Measurements from ENCODE around the gene COMMD9.

The COMMD9 gene

DNA sequence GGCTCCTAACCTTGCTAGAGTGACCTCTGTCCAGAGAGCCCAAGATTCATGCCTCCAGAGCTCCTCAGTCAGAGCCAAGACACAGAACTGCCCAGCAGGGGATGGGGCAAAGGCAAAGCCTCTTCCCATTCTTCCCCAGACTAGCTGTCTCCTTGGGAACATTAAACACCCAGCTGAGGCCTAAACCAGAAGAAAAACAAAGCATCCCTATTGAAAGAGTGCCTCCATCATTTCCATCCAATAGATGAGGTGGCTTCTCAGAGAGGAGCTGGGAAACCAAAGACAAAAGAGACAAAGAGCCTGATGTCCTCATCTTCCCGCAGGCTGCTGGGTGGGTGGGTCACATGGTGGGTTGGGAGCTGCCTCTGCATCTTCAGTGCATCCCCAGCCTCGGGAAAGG is 37.4 kb downstream of the COMMD9 start:
- no peak for DNase-seq

DNA sequence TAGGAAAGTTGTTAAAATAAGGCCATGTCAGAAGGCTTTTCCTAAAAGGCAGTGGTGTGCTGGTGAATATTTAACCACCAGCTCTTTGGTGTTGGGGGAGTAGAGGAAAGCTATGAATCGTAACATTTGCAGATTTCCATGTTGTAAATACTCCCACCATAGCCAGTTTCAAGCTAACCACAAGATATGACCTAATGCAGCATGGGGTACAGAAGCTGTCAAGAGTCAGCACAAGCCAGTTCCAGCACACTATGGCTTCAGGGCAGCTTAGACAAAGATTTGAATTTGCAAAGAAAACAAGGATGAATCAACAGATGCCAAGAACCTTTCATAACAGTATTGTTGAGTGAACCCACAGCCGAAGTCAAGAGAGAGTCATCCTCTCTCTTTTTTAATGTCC is 40.0 kb downstream of the COMMD9 start:
- DNase-seq: no peak

GRCh38 chr11:36248436-36248835 is 40.8 kb downstream of the COMMD9 start:
- no peak for DNase-seq

DNA sequence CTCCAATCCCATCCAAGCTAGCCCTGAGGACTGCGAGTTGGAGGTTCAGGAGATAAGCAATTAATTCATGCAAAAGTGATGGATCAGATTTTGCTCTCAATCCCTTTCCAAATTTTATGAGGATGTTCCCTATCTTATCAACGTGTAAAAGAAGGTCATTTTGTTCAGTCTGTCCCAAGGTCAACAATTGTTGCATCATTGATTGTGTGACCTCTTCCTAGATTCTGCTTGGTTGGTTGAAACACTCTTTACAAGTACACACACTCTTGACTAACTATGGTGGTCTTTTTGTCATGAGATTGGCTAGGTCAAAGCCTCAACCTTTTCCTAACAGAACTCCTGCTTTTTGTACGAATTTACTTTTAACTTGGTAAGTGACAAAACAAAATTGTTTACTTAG is 41.7 kb downstream of the COMMD9 start:
- no peak for DNase-seq

DNA sequence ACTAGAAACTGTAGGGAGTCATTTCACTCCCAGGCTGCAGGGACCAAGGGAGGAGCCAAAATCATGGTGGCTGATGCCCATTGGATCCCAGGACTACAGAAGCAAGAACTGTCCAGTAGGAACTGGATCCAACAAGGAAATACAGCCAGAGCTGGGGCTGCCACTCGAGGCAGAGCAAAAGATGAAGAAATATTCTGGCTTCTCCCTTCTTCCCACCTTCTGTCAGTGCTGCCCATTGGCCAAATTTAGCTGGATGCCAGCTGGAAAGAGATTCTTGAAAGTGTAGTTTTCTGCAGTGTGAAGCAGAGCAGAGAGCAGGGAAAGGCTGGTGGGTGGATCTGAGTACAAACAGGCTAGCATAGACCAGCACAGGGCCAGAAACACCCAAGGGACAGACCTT is 45.6 kb downstream of the COMMD9 start:
- DNase-seq: no peak

DNA sequence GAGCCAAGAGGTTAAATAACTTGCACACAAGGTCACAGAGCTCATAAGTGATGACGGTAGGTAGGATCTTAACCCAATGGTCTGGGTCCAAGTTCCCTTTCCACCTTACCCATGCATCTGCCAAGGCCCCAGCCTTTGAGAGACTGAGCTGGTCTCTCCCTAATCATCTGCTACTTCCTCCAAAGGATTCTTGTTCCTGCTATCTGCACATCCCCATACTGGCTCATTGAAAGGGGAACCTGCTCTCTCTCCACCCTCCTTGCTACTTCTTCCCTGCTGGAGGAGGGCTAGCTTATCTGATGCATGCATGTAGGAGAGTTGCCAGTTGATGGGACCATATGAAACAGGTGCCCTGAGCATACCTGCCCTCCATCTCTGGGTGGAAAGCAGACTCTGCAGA is 47.7 kb downstream of the COMMD9 start:
- DNase-seq: no peak

DNA sequence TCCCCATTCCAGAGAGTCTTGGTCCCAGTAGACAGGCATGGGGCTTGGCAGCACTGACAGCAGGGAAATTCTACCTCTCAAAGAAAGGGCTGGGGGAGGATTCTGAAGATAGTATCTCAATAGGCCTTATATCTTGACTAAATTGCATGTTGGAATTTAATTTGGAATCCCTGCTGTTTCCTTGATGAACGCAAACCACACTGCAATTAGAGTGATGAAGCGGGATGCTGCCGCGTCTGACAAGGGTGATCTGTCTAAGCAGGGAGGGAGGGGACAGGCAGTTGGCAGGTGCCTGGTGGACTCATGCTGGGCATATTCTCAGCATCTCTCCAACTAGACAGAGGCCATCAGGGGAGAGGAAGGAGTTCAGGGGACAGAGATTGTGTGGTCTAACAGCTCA is 48.4 kb downstream of the COMMD9 start:
- DNase-seq: no peak

- no peak for DNase-seq
Measured at GRCh38 chr11:36240173-36240572, 49.1 kb downstream of the COMMD9 start.

DNA sequence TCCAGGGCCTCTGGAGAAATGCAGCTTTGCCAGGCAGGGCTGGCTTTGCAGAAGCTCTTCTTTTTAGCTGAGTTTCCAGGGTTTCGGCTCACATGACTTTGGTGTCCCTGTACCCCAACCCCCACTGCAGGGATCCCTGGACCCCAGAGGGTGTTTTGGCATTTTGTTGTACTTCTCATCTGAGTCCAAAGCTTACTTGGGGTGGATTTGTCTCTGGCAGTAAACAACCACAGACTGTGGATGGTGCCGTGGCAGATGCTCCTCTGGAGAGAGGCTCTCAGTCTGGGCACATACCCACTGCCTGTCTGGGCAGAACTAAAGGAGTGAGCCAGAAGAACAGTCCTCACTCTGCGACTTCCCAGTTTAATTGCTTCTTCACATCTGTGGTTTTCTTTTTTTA is 49.6 kb downstream of the COMMD9 start:
- DNase-seq: no peak

DNA sequence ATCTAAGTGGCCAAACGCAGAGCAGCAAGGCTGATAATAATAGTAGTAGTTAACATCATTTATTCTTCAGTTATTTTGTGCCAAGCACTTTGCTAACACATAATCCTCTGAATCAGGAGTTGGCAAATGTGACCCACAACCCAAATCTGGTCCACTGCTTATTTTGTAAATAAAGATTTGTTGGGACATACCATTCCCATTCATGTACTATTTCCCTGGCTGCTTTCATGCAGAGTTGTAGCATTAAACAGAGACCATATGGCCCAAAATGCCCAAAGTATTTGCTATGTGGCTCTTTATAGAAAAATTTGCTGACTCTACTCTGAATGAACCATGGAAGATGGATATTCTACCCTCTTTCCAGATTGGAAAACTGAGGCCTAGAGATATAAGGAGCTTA is 50.3 kb downstream of the COMMD9 start:
- no peak for DNase-seq

- no peak for DNase-seq
Measured at GRCh38 chr11:36238036-36238631, 51.1 kb downstream of the COMMD9 start.

GRCh38 chr11:36237391-36237790 is 51.8 kb downstream of the COMMD9 start:
- no peak for DNase-seq

- no peak for DNase-seq
Measured at GRCh38 chr11:36235750-36236149, 53.5 kb downstream of the COMMD9 start.

- no peak for DNase-seq
Measured at GRCh38 chr11:36234825-36235224, 54.4 kb downstream of the COMMD9 start.

GRCh38 chr11:36233204-36233603 is 56.0 kb downstream of the COMMD9 start:
- DNase-seq: no peak

DNA sequence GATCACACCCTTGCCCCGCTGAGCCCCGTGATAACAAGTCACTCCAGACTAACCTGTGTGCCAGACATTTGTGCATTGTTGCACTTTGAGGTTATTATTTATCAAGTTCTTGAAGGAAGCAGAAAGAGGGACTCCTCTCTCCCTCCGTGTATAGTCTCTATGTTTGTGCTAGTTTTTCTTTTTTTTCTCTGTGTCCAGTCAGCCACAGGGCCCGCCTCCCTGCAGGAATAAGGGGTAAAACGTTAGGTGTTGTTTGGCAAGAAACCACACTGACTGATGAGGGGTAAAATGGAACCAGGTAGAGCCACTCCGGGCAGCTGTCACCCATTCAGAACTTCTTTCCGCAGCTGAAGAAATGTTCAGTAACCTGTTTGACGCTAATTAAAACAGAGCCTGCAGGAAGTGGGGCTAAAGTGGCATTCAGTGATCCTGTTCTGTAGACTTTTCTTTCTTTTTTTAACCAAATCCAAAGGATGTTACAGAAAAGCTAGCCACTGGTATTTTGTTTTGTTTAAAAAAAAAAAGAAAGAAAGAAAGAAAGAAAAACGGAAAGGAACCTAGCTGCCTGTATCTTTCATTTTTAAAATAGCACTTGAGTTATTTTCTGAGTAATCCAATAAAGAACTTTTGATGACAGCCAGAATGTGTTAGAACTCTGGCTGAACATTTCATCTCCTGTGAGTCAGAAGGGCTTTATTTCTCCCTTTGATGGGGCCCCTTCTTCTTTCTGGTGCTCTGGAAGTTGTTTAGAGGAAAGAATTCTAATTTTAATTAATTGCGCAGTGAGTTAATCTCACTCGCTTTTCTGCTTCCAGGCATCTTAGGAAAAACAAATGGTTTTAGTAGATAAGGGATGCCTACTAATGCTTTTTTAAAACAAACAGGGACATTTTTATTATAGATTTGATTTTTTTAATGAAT is 58.2 kb downstream of the COMMD9 start:
- no peak for DNase-seq

DNA sequence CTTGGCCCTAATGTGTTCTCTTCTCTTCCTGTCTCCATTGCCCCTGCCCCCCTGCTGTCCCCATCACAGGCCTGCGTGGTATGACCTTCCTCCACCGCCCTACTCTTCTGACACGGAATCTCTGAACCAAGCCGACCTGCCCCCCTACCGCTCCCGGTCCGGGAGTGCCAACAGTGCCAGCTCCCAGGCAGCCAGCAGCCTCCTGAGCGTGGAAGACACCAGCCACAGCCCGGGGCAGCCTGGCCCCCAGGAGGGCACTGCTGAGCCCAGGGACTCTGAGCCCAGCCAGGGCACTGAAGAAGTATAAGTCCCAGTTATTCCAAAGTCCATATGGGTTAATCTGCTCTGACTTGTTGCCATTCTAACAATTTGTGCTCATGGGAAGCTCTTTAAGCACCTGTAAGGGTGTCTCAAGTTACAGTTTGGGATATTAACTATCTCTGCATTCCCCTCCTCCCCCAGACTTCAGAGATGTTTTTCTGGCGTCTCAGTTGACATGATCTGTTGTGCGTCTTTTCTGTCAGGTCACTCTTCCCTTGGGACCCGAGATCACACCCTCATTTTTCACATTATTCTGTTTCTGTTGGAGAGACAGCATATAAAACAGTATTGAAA is 60.0 kb downstream of the COMMD9 start:
- no peak for DNase-seq

GRCh38 chr11:36228689-36229088 is 60.5 kb downstream of the COMMD9 start:
- DNase-seq: no peak

DNA sequence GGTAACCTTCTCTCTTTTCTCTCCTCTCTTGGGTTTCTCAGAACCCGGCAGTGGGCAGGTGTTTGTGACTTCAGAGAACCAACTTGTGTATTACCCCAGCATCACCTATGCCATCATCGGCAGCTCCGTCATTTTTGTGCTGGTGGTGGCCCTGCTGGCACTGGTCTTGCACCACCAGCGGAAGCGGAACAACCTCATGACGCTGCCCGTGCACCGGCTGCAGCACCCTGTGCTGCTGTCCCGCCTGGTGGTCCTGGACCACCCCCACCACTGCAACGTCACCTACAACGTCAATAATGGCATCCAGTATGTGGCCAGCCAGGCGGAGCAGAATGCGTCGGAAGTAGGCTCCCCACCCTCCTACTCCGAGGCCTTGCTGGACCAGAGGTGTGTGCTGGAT is 62.2 kb downstream of the COMMD9 start:
- DNase-seq: no peak

DNA sequence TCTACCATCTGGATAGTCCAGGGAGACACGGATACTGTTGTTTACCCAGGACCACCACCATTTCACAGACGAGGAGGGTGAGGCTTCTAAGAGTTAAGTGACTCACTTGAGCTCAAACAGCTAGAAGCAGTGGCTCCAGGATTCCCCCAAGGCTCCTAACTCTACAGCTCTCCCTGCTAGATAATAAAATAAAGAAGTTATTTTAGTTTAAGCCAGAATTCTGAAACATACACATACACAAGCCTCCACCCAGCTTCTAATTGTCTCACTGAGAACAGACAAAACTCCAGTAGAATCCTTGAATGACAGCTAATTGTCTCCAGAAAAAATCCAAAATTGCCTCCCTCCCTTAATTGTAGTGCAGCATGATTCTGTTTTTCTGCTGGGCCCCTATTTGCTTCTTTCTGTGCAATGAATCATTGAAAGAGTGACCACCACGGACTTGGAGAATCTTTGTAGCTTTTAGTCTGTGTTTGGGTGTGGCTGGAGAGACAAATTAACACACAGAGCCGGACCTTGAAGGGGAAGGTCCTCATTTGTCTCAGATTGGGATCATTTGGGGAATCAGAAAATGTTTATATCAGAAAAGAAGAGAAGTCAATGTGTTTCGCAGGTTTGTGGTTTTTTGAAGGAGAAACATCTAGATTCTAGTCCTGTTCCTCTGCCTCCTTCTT is 64.9 kb downstream of the COMMD9 start:
- no peak for DNase-seq

GRCh38 chr11:36222831-36223635 is 66.2 kb downstream of the COMMD9 start:
- DNase-seq: no peak
